ENCODE results near the gene KRT5. TPM values are rescaled to one million over a fixed set of nuclear protein-coding genes. Genes with fewer than 3 reads are reported as not detected.

Gene KRT5
- total RNA-seq, result 388 TPM

DNA sequence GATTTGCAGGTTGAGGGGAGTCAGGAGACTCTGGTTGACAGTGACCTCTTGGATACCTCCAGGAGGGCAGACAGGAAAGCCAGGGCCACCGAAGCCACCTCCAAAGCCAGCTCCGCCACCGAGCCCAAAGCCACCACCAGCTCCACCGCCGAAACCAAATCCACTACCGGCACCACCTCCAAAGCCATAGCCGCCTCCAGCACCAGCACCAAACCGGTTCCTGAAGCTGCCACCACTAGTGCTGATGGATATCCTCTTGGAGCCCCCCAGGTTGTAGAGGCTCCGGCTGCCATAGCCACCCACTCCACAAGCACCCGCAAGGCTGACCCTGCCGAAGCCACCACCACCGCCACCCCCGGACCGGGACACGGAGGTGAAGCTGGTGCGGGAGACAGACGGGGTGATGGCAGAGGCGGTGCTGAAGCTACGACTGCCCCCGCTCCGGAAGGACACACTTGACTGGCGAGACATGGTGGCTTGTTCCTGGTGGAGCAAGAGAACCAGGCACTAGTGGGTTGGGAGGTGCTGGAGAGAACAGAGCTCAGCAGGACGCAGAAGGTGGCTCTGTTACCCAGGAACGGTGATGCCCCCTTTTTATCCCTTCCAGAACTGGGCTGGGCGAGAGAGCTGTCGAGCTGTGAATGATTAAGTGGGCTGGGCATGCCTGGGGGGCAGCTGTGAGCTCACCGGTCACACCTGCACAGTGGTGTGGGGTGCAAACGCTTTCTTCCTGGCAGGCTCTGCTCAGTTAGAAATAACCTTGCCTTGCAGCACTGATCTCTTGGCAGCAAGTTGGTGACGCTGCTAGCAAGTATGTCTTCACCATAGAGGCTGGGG is at the start of gene KRT5:
TSS of gene KRT5 (minus strand) at position 569 of the 837 bp plus-strand sequence. CDS start at position 471, 98 bp downstream.
- DNase-seq (ENCODE audit: low spot score), result no peak

GRCh38 chr12:52568111-52568510 is 47.9 kb upstream of the KRT5 start:
- DNase-seq (ENCODE audit: low spot score), result no peak

GRCh38 chr12:52566847-52567291 is 46.7 kb upstream of the KRT5 start:
- no peak for DNase-seq (ENCODE audit: low spot score)

GRCh38 chr12:52564582-52564981 is 44.4 kb upstream of the KRT5 start:
- no peak for DNase-seq (ENCODE audit: low spot score)

DNA sequence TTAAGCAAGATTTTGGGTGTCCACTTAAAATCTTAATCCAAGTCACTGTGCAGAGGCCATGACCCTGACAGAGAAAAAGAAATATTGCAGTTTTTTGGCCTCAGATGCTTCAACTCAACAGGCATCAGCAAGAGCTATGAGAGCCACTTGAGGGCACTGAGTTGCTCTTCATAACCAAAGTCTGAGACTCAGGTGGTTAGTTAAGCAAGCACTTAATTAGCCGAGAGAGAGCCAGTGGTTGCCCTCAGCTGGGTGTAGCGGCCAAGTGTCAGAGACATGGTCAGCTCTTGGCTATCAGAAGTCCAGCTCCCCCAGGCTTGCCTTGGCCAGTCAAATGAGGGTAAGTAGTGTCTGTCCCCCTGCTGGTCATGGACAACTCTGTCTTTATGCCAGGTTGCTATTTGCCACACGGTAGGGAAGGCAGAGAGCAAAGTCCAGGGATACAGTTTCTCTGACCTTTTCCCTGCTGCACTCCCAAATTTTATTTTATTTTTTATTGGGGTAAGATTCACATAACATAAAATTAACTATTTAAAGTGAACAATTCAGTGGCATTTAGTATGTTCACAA is 41.8 kb upstream of the KRT5 start:
- no peak for DNase-seq (ENCODE audit: low spot score)

DNA sequence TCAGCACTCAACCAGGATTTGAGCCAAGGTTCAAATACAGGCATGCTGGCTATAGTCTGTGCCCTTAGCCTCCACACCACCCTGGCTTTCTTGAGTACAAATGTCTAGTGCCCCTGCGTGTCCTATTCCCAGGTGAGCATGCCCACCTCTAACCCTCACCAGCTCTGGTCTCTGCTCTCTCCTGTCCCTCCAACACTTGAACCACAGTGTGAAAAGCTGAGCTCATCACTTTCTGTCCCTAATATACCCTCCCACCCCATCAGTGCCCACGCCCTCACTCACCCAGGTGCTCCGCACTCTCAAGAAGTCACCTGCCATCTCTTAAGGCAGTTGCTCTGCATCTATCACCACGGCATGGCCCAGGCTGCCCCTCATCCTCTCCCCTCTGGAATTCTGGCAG is 39.8 kb upstream of the KRT5 start:
- no peak for DNase-seq (ENCODE audit: low spot score)

- DNase-seq (ENCODE audit: low spot score), result no peak
These were observed 38.7 kb upstream of the KRT5 start for GRCh38 chr12:52558781-52559445.

- DNase-seq (ENCODE audit: low spot score), result no peak
These were observed 37.3 kb upstream of the KRT5 start for GRCh38 chr12:52557476-52557875.

DNA sequence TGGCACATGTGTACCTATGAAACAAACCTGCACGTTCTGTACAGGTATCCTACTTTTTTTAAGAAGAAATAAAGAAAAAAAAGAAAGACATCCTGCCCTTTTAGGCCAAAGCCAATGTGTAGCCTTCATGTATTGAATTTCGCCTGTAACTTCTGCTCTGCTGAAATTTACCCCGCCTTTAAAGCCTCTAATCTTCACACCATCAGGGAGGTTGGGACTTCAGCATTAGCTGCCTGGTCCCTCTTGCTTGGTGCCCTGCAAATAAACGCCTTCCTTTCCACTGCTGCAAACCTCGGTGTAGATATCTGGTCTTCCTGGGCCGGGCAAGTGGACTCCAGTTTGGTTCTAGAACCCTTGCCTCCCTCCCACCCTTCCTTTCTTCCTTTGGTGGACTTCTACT is 35.4 kb upstream of the KRT5 start:
- DNase-seq (ENCODE audit: low spot score), result no peak

DNA sequence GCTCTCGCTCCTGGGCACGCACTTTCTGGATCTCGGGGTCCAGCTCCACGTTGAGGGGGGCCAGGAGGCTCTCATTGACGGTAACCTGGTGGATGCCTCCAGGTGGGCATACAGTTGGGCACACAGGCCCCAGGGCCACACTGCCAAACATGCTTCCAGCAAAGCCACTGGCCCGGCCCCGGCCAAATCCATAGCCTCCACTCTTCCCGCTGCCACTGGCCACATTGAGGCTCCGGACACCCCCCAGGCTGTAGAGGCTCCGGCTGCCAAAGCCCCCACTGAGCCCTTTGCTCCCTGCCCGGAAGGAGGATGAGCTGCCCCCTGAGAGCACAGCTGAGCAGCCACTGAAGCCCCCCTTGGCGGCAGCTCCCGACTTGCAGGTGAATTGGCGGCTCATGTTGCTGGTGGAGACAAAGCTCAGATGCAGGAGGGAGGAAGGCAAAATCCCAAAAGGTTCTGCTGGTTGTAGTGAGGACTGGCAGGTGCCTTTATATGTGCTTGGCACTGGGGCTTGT is 32.5 kb upstream of the KRT5 start, which contains the start of gene KRT71:
TSS of gene KRT71 (minus strand) at position 465 of the 515 bp plus-strand sequence. CDS start at position 397, 68 bp downstream.
- DNase-seq (ENCODE audit: low spot score), result no peak

GRCh38 chr12:52552055-52552454 is 31.9 kb upstream of the KRT5 start:
- no peak for DNase-seq (ENCODE audit: low spot score)

- no peak for DNase-seq (ENCODE audit: low spot score)
These were observed 31.1 kb upstream of the KRT5 start for GRCh38 chr12:52551216-52551865.

DNA sequence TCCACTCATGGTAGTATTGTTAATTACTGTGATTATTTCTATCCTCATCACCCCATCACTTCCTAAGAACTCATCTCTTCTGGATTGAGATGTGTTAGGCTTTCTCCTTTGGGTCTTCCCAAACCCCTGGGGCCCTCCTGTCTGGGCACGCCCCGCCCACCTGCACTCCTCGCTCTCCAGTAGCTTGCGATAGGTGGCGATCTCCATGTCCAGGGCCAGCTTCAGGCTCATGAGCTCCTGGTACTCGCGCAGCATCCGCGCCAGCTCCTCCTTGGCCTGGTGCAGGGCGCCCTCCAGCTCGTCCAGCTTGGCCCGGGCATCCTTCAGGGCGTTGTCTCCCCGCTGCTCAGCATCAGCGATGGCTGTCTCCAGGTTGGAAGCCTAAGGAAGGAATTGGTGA is 25.9 kb upstream of the KRT5 start:
- DNase-seq (ENCODE audit: low spot score), result no peak

- DNase-seq (ENCODE audit: low spot score), result no peak
These were observed 24.0 kb upstream of the KRT5 start for GRCh38 chr12:52543985-52544883.

DNA sequence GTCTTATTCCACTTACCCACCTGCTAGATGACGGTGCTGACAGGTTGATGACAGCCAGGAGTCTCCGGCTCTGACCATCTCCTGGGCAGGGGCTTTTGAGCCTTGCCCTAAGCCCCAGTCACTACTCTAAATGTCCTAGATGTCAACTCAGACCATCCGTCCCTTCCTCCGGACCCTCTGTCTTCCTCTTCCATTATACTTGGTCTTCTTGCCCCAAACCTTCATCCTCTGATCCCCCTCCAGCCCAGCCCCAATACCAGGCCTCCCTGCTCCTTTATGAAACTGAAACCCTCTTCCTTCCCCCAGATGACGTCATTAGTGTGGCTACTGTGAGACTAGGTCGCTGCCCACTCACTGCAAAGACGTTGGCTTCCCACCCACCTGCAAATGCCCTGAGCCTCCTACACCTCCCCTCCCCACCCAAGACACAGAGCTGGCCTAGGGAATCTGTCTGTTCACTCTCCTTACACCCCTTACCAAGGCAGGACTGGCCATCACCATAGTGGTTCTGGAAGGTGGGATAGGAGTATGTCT is 22.7 kb upstream of the KRT5 start:
- DNase-seq (ENCODE audit: low spot score), result no peak

GRCh38 chr12:52542157-52542556 is 22.0 kb upstream of the KRT5 start:
- DNase-seq (ENCODE audit: low spot score), result no peak

- DNase-seq (ENCODE audit: low spot score), result no peak
These were observed 21.5 kb upstream of the KRT5 start for GRCh38 chr12:52541709-52542108.

DNA sequence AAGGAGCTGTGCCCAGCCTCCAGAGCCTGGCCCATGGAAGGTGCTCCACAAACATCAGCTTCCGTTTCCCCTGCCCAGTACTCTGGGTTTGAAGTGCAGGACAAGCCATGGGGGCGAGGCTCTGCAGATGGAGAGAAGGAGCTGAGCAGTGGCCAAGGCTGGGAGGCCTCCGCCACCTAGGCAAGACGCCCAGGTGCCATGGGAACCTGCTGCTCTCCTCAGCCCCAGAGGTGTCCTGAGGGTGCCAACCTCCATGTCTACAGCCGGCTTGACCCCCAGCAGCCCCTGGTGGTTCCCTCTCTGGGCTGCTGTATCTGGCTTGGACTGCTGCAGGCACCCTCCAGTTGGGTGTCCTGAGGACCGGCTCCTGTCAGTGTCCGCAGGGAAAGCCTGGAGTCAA is 20.3 kb upstream of the KRT5 start:
- DNase-seq (ENCODE audit: low spot score), result no peak

GRCh38 chr12:52539821-52540173 is 19.6 kb upstream of the KRT5 start:
- no peak for DNase-seq (ENCODE audit: low spot score)

DNA sequence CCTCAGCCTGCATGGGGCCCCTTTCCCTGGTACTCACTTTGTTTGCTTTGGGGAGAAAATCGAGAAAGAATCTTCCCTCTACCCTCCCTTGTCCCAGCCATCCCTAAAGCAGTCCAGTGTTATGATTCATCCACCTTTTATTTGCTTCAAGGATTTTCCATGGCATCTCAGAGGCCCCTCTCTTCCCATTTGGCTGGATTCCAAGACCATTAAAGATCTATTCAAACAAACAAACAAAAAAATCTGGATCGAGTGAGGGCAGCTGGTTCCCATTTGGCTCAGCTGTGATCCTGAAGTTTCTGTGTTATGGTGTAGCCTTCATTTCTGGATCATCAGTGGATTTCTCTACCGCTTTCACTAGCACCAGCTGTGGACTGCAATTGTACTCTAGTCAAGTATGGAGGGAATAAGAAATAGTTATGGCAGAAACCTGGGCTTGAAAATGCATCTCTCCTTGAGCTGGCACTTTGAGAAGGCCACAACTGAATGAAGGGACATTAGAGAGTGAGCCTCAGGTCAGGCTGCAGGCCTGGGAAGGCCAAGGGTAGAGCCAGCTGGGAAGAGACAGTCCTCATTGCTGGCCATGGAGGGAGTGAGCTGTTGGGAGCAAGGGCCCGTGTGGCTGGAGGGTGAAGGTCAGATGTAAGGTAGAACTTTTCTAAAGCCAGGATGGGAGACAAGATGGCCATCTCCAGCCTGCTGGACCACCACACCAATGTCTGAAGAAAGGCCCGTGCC is 19.1 kb upstream of the KRT5 start:
- DNase-seq (ENCODE audit: low spot score), result no peak

All from ureter (tissue), 1 donor.